GM18498 (cell line): ENCODE results near the gene SGCD.

Source experiments
- ATAC-seq: cut with Tn5 transposase; IDR thresholded peaks from one replicate; pipeline ENCODE4 v1.9.1; 2021; ENCODE audit warnings: mild to moderate bottlenecking, moderate library complexity; ENCODE audit not compliant: unreplicated experiment

Gene SGCD

GRCh38 chr5:156359476-156359875, 32.5 kb downstream of the SGCD start:
- ATAC-seq, result peak; percentile 45

GRCh38 chr5:156361436-156362109, 34.6 kb downstream of the SGCD start:
- ATAC-seq, result no peak

GRCh38 chr5:156363861-156364260, 36.9 kb downstream of the SGCD start:
- ATAC-seq, result no peak

GRCh38 chr5:156366521-156366920, 39.6 kb downstream of the SGCD start:
- ATAC-seq, result no peak

GRCh38 chr5:156367597-156367996, 40.6 kb downstream of the SGCD start:
- no peak for ATAC-seq

- ATAC-seq, result peak; percentile 45
Measured at GRCh38 chr5:156375895-156376495, 49.0 kb downstream of the SGCD start.

GRCh38 chr5:156376751-156377150, 49.8 kb downstream of the SGCD start:
- ATAC-seq, result peak; percentile 48

- ATAC-seq, result peak; percentile 58
Measured at GRCh38 chr5:156378159-156378558, 51.2 kb downstream of the SGCD start.

- no peak for ATAC-seq
Measured at GRCh38 chr5:156379206-156379605, 52.2 kb downstream of the SGCD start.

- no peak for ATAC-seq
Measured at GRCh38 chr5:156380848-156381247, 53.9 kb downstream of the SGCD start.

GRCh38 chr5:156383510-156384265, 56.7 kb downstream of the SGCD start:
- no peak for ATAC-seq

- ATAC-seq, result no peak
Measured at GRCh38 chr5:156385416-156385815, 58.5 kb downstream of the SGCD start.

GRCh38 chr5:156386976-156387375, 60.0 kb downstream of the SGCD start:
- no peak for ATAC-seq

GRCh38 chr5:156387391-156387790, 60.4 kb downstream of the SGCD start:
- ATAC-seq, result no peak

GRCh38 chr5:156388233-156388632, 61.3 kb downstream of the SGCD start:
- no peak for ATAC-seq

GRCh38 chr5:156391139-156391538, 64.2 kb downstream of the SGCD start:
- ATAC-seq, result no peak

GRCh38 chr5:156393980-156394379, 67.0 kb downstream of the SGCD start:
- ATAC-seq, result no peak

- ATAC-seq, result no peak
Measured at GRCh38 chr5:156394642-156395305, 67.8 kb downstream of the SGCD start.

GRCh38 chr5:156395306-156395675, 68.3 kb downstream of the SGCD start:
- no peak for ATAC-seq

- ATAC-seq, result no peak
Measured at GRCh38 chr5:156396063-156396829, 69.3 kb downstream of the SGCD start.

- ATAC-seq, result no peak
Measured at GRCh38 chr5:156396830-156397081, 69.8 kb downstream of the SGCD start.
